IMR-90 (cell line): Measurements from ENCODE around the gene UMODL1. TPM values are rescaled to one million over a fixed set of nuclear protein-coding genes. Genes with fewer than 3 reads are reported as not detected.
A peak's percentile ranks its signal among the peaks of the same experiment; 100 is the strongest.

Experiments
- ATAC-seq: fragments of 200-7000 bp; cut with Tn5 transposase; 2 replicates; pipeline ENCODE4 v1.9.1; 2020; ENCODE audit warnings: low read depth, mild to moderate bottlenecking, moderate library complexity
- BruUV-seq: library from RNA; stranded (reverse); fragments of 400-500 nt; replicated peaks from 2 replicates; lab custom pipeline; 2021; lab: Mats Ljungman, UMichigan
- CTCF ChIA-PET: fragments of 300-600 bp; formaldehyde crosslinking; extraction: SDS; loops from one replicate; lab custom pipeline; 2021; ENCODE audit warnings: antibody characterized with exemption; lab: Yijun Ruan, JAX
- POLR2A ChIA-PET: fragments of 300-600 bp; sonication (Branson Sonifier 250); formaldehyde crosslinking; loops from one replicate; lab custom pipeline; 2022; ENCODE audit warnings: antibody characterized with exemption; ENCODE audit not compliant: unreplicated experiment; lab: Charles Lee
- DNase-seq: peaks from one replicate; pipeline ENCODE4 v3.0.0; 2013
- H2AFZ ChIP-seq: replicated peaks from 2 replicates; pipeline ENCODE3; 2013; ENCODE audit warnings: low read length, mild to moderate bottlenecking; ENCODE audit not compliant: poor library complexity
- H2AK5ac ChIP-seq: 2 replicates; pipeline ENCODE4 v1.6.1; 2013; ENCODE audit warnings: low read depth, low read length, inconsistent platforms
- H2AK9ac ChIP-seq: replicated peaks from 2 replicates; pipeline ENCODE3; 2013; ENCODE audit warnings: mild to moderate bottlenecking, low read depth, low read length, moderate library complexity; ENCODE audit not compliant: poor library complexity
- H2BK120ac ChIP-seq: 2 replicates; pipeline ENCODE4 v1.6.1; 2013; ENCODE audit warnings: low read depth, low read length, inconsistent platforms
- H2BK15ac ChIP-seq: 3 replicates; pipeline ENCODE4 v1.6.1; 2013; ENCODE audit warnings: low read depth, low read length, inconsistent platforms
- H2BK20ac ChIP-seq: 2 replicates; pipeline ENCODE4 v1.6.1; 2013; ENCODE audit warnings: low read depth, mild to moderate bottlenecking, inconsistent platforms, low read length, moderate library complexity
- H2BK5ac ChIP-seq: 2 replicates; pipeline ENCODE4 v1.6.1; 2013; ENCODE audit warnings: mild to moderate bottlenecking, low read depth, low read length, inconsistent platforms; ENCODE audit not compliant: poor library complexity, severe bottlenecking
- H3K14ac ChIP-seq: replicated peaks from 2 replicates; pipeline ENCODE4 v1.6.1; 2013; ENCODE audit warnings: low read depth, low read length, inconsistent platforms
- H3K18ac ChIP-seq: 2 replicates; pipeline ENCODE4 v1.6.1; 2013; ENCODE audit warnings: low read depth, low read length, control low read depth
- H3K23ac ChIP-seq: 2 replicates; pipeline ENCODE4 v1.6.1; 2013; ENCODE audit warnings: low read depth, low read length, inconsistent platforms
- H3K27ac ChIP-seq: 2 replicates; pipeline ENCODE4 v1.5.1; 2013; ENCODE audit warnings: mild to moderate bottlenecking, control low read depth, low read length; ENCODE audit not compliant: insufficient read depth
- H3K27me3 ChIP-seq: 2 replicates; pipeline ENCODE4 v1.6.1; 2013; ENCODE audit warnings: low read length; ENCODE audit not compliant: control insufficient read depth, insufficient read depth
- H3K36me3 ChIP-seq: 2 replicates; pipeline ENCODE4 v1.6.1; 2013; ENCODE audit warnings: low read length, mixed read lengths; ENCODE audit not compliant: control insufficient read depth, insufficient read depth
- H3K4ac ChIP-seq: 2 replicates; pipeline ENCODE4 v1.6.1; 2013; ENCODE audit warnings: low read depth, low read length, inconsistent platforms
- H3K4me1 ChIP-seq: 2 replicates; pipeline ENCODE4 v1.6.1; 2013; ENCODE audit warnings: low read length, mixed read lengths; ENCODE audit not compliant: control insufficient read depth, insufficient read depth
- H3K4me2 ChIP-seq: 2 replicates; pipeline ENCODE4 v1.6.1; 2013; ENCODE audit warnings: low read depth, mild to moderate bottlenecking, control low read depth, low read length, moderate library complexity
- H3K4me3 ChIP-seq: 2 replicates; pipeline ENCODE4 v1.5.1; 2013; ENCODE audit warnings: low read depth, mild to moderate bottlenecking, control low read depth, low read length, moderate library complexity; ENCODE audit not compliant: insufficient read depth
- H3K56ac ChIP-seq: 2 replicates; pipeline ENCODE4 v1.6.1; 2013; ENCODE audit warnings: low read length, inconsistent platforms; ENCODE audit not compliant: insufficient read depth; ENCODE audit errors: extremely low read depth
- H3K79me1 ChIP-seq, 2 experiments: 2 replicates each; pipeline ENCODE4 v1.6.1; 2013; ENCODE audit warnings: low read length in 2 of 2, inconsistent platforms in 1 of 2, low read depth in 1 of 2
- H3K9ac ChIP-seq: 2 replicates; pipeline ENCODE4 v1.6.1; 2013; ENCODE audit warnings: low read depth, low read length, control low read depth
- H3K9me1 ChIP-seq: 2 replicates; pipeline ENCODE4 v1.6.1; 2013; ENCODE audit warnings: low read length, inconsistent platforms; ENCODE audit not compliant: insufficient read depth
- H3K9me3 ChIP-seq: 2 replicates; pipeline ENCODE4 v1.6.1; 2013; ENCODE audit warnings: low read length; ENCODE audit not compliant: control insufficient read depth, insufficient read depth
- H4K20me1 ChIP-seq: 2 replicates; pipeline ENCODE4 v1.6.1; 2013; ENCODE audit warnings: low read length, inconsistent platforms; ENCODE audit not compliant: insufficient read depth
- H4K5ac ChIP-seq: 2 replicates; pipeline ENCODE4 v1.6.1; 2013; ENCODE audit warnings: mild to moderate bottlenecking, low read depth, low read length, control low read depth
- H4K8ac ChIP-seq, 2 experiments: 2 replicates each; pipeline ENCODE4 v1.6.1; 2013; ENCODE audit warnings: low read depth in 2 of 2, low read length in 2 of 2, control low read depth in 1 of 2, inconsistent platforms in 1 of 2
- H4K91ac ChIP-seq: 2 replicates; pipeline ENCODE4 v1.6.1; 2013; ENCODE audit warnings: low read depth, low read length, inconsistent platforms; ENCODE audit not compliant: insufficient read depth
- BHLHE40 ChIP-seq: fragments of 150-350 bp; IDR thresholded peaks from 2 replicates; pipeline ENCODE4 v1.6.1; 2016; ENCODE audit warnings: mild to moderate bottlenecking, low read depth, low read length
- CEBPB ChIP-seq: IDR thresholded peaks from 2 replicates; pipeline ENCODE4 v1.6.1; 2012; ENCODE audit warnings: low read depth, low read length, improper control_type of control experiment
- CHD1 ChIP-seq: IDR thresholded peaks from 2 replicates; pipeline ENCODE4 v1.6.1; 2012; ENCODE audit warnings: low read depth, low read length, improper control_type of control experiment
- CTCF ChIP-seq: conservative IDR thresholded peaks from 2 replicates; pipeline ENCODE4 v1.5.1; 2012; ENCODE audit warnings: mild to moderate bottlenecking, low read depth, low read length, improper control_type of control experiment
- ELK1 ChIP-seq: fragments of 150-350 bp; IDR thresholded peaks from 2 replicates; pipeline ENCODE4 v1.6.1; 2016; ENCODE audit warnings: low read depth, mild to moderate bottlenecking, low read length, moderate library complexity, borderline replicate concordance
- FOS ChIP-seq: fragments of 150-350 bp; IDR thresholded peaks from 2 replicates; pipeline ENCODE4 v1.6.1; 2016; ENCODE audit warnings: low read depth, low read length
- MAFK ChIP-seq: IDR thresholded peaks from 2 replicates; pipeline ENCODE4 v1.6.1; 2012; ENCODE audit warnings: low read depth, low read length, improper control_type of control experiment
- MAZ ChIP-seq: IDR thresholded peaks from 2 replicates; pipeline ENCODE4 v1.6.1; 2012; ENCODE audit warnings: low read depth, mild to moderate bottlenecking, low read length, improper control_type of control experiment, moderate library complexity, borderline replicate concordance
- MXI1 ChIP-seq: IDR thresholded peaks from 2 replicates; pipeline ENCODE4 v1.6.1; 2012; ENCODE audit warnings: low read depth, mild to moderate bottlenecking, low read length, moderate library complexity, borderline replicate concordance
- NFE2L2 ChIP-seq: fragments of 150-350 bp; IDR thresholded peaks from 2 replicates; pipeline ENCODE4 v1.6.1; 2016; ENCODE audit warnings: low read depth, mild to moderate bottlenecking, low read length
- POLR2A ChIP-seq: IDR thresholded peaks from 2 replicates; pipeline ENCODE4 v1.6.1; 2012; ENCODE audit warnings: mild to moderate bottlenecking, low read depth, low read length
- RAD21 ChIP-seq: IDR thresholded peaks from 2 replicates; pipeline ENCODE4 v1.6.1; 2012; ENCODE audit warnings: low read length, improper control_type of control experiment
- RCOR1 ChIP-seq: IDR thresholded peaks from 2 replicates; pipeline ENCODE4 v1.6.1; 2012; ENCODE audit warnings: mild to moderate bottlenecking, low read length, improper control_type of control experiment; ENCODE audit not compliant: insufficient replicate concordance
- RFX5 ChIP-seq: IDR thresholded peaks from 2 replicates; pipeline ENCODE4 v1.8.0; 2012; ENCODE audit warnings: low read depth, mild to moderate bottlenecking, low read length, moderate library complexity
- USF2 ChIP-seq: fragments of 150-350 bp; IDR thresholded peaks from 2 replicates; pipeline ENCODE4 v1.6.1; 2017; ENCODE audit warnings: mild to moderate bottlenecking, antibody characterized with exemption, low read length, low read depth
- WGBS, 2 experiments: methylation state at CpG; one replicate each; pipeline versions ENCODE4 v1.1.5 to v1.1.7; 2013; ENCODE audit warnings: missing lambda C conversion rate in 2 of 2; ENCODE audit not compliant: insufficient read length in 1 of 2; ENCODE audit errors: extremely low coverage in 2 of 2; 5-methylcytosine and 5-hydroxymethylcytosine counted together
- dilution Hi-C: fragments of 300-500 bp; cut with HindIII; formaldehyde crosslinking; loops from one replicate; pipeline ENCODE4 v1.14.3; 2018; ENCODE audit warnings: low sequenced_read_pairs; ENCODE audit not compliant: unreplicated experiment
- in situ Hi-C: fragments of 300-500 bp; cut with MboI; formaldehyde crosslinking; loops from 3 replicates; pipeline ENCODE4 v1.14.3; 2019; ENCODE audit warnings: low sequenced_read_pairs, inconsistent platforms, mixed read lengths
- intact Hi-C: fragments of 100-400 bp; cut with micrococcal nuclease; formaldehyde crosslinking; loops from 2 replicates; pipeline ENCODE4 v1.10.0; 2022
- polyA plus RNA-seq, 3 experiments: library from polyadenylated mRNA; depleted of rRNA; stranded (reverse); fragments of >200 nt; gene quantifications; 2 replicates each; pipeline ENCODE4 v1.2.3, GENCODE V29; 2012; ENCODE audit warnings: low replicate concordance in 1 of 3
- total RNA-seq: library from RNA; depleted of rRNA; stranded (reverse); fragments of >200 nt; gene quantifications from 2 replicates; pipeline ENCODE4 v1.2.3, GENCODE V29; 2012

UMODL1 gene
- total and polyA plus RNA-seq, 2 of the 4 experiments (the other 2 are of a cell fraction): 0.02 TPM; not detected in 1

GRCh38 chr21:42123219-42123908 lies 52.2 kb downstream of the UMODL1 start:
- no peak overlapping the region for H3K18ac ChIP-seq
- no peak for ATAC-seq
- TF ChIP-seq RFX5 (no peak), BHLHE40 (no peak), MXI1 (no peak), CHD1 (no peak), CTCF (no peak), MAZ (no peak), CEBPB (no peak), MAFK (no peak), FOS (no peak), RAD21 (no peak), RCOR1 (no peak), POLR2A (no peak), USF2 (no peak), ELK1 (no peak), NFE2L2 (no peak)

More at GRCh38 chr21:42123219-42123908, 52.2 kb downstream of the UMODL1 start:
- dilution Hi-C loops (no loop called here), in situ Hi-C loops (loop anchor here (5.0 kb wide), 1 partner anchor 306 kb away; no protein-coding TSS in a partner anchor), intact Hi-C loops (no loop called here)
- peaks cover 10% of the 10 kb centered on the region; the same call in 1 of the 2 replicates for H3K4me1 ChIP-seq
- no peaks in the 10 kb centered on the region for H3K9me1 ChIP-seq
- no peak overlapping the region for H2BK120ac ChIP-seq
- no peak overlapping the region for H3K4me2 ChIP-seq
- H3K4ac ChIP-seq: no peak overlapping the region
- no peak overlapping the region for H2BK20ac ChIP-seq
- no peak overlapping the region for H4K91ac ChIP-seq
- no peak overlapping the region for H2AK5ac ChIP-seq
- no peak overlapping the region for H3K14ac ChIP-seq
- H3K9ac ChIP-seq: no peak overlapping the region
- H4K20me1 ChIP-seq: no peaks in the 10 kb centered on the region; the same call in 1 of the 2 replicates
- H2BK5ac ChIP-seq: no peak overlapping the region
- H3K56ac ChIP-seq: no peak overlapping the region
- DNase-seq: no peak
- H2BK15ac ChIP-seq: no peak overlapping the region
- no peaks in the 10 kb centered on the region for H3K9me3 ChIP-seq
- 93% methylated on average over 10 of the region's 14 CpGs; no CpG with 5 or more reads in 1 of the 2 experiments for WGBS, 2 experiments
- H4K5ac ChIP-seq: no peak overlapping the region
- no peaks in the 10 kb centered on the region for H3K79me1 ChIP-seq
- H3K4me3 ChIP-seq: no peak overlapping the region
- H3K27me3 ChIP-seq: peaks cover 44% of the 10 kb centered on the region; the same call in 1 of the 2 replicates
- no peak overlapping the region for H4K8ac ChIP-seq
- no peak overlapping the region for H2AK9ac ChIP-seq
- no peak overlapping the region for H3K27ac ChIP-seq
- no peak overlapping the region for H3K23ac ChIP-seq
- H3K36me3 ChIP-seq: no peaks in the 10 kb centered on the region
- BruUV-seq: no TSS peak
- ChIA-PET POLR2A (no interaction called here), CTCF (no interaction called here)
- peak overlapping the region; percentile 22 for H2AFZ ChIP-seq
